8988T (cell line): Measurements from ENCODE around the gene PLXNB2.

Source experiments
- DNase-seq: peaks from one replicate; pipeline ENCODE4 v3.0.0; 2011

PLXNB2 gene

GRCh38 chr22:50310949-50311444 is 3.6 kb upstream of the PLXNB2 start:
- DNase-seq = no peak

- DNase-seq = no peak
Measured at GRCh38 chr22:50310031-50310722, 2.7 kb upstream of the PLXNB2 start.

- DNase-seq = no peak
Measured at GRCh38 chr22:50309601-50309991, 2.1 kb upstream of the PLXNB2 start.

GRCh38 chr22:50308986-50309600 is 1.6 kb upstream of the PLXNB2 start:
- DNase-seq = no peak

- no peak for DNase-seq
Measured at GRCh38 chr22:50308597-50308935, 1.1 kb upstream of the PLXNB2 start.

GRCh38 chr22:50307890-50308596 is 597 bp upstream of the PLXNB2 start:
- no peak for DNase-seq

GRCh38 chr22:50305923-50306566 is 1.4 kb downstream of the PLXNB2 start:
- DNase-seq = peak; percentile 97

- DNase-seq = no peak
Measured at GRCh38 chr22:50305393-50305922, 2.0 kb downstream of the PLXNB2 start.

- no peak for DNase-seq
Measured at GRCh38 chr22:50304528-50305392, 2.7 kb downstream of the PLXNB2 start.

GRCh38 chr22:50303848-50304527 is 3.5 kb downstream of the PLXNB2 start:
- no peak for DNase-seq

GRCh38 chr22:50303515-50303847 is 4.0 kb downstream of the PLXNB2 start:
- no peak for DNase-seq

- no peak for DNase-seq
Measured at GRCh38 chr22:50302564-50302963, 4.9 kb downstream of the PLXNB2 start.

- DNase-seq = no peak
Measured at GRCh38 chr22:50302041-50302541, 5.4 kb downstream of the PLXNB2 start.

- DNase-seq = no peak
Measured at GRCh38 chr22:50301581-50301991, 5.9 kb downstream of the PLXNB2 start.

- DNase-seq = no peak
Measured at GRCh38 chr22:50300620-50301257, 6.7 kb downstream of the PLXNB2 start.

GRCh38 chr22:50299785-50300619 is 7.4 kb downstream of the PLXNB2 start:
- DNase-seq = no peak

- no peak for DNase-seq
Measured at GRCh38 chr22:50298937-50299784, 8.3 kb downstream of the PLXNB2 start.

- DNase-seq = no peak
Measured at GRCh38 chr22:50298266-50298637, 9.2 kb downstream of the PLXNB2 start.
